ENCODE results near the gene CTSK.
"Not testable (repeated sequence)": the region's sequence is repeated elsewhere in the genome, so short reads cannot be mapped to it uniquely, and the experiment has no call there.

CTSK gene

GRCh38 chr1:150808121-150808520, at the start of gene CTSK:
CTSK (minus strand) TSS chr1:150808260; CDS start chr1:150806805, 1,455 bp downstream.
- no peak for DNase-seq

- not testable (repeated sequence) for DNase-seq
Observed at GRCh38 chr1:150852734-150853133, 44.7 kb upstream of the CTSK start.

- not testable (repeated sequence) for DNase-seq
Observed at GRCh38 chr1:150850801-150851362, 42.8 kb upstream of the CTSK start.

GRCh38 chr1:150846473-150847146, 38.5 kb upstream of the CTSK start:
- DNase-seq, result no peak

- no peak for DNase-seq
Observed at GRCh38 chr1:150843474-150843873, 35.4 kb upstream of the CTSK start.

GRCh38 chr1:150842964-150843363, 34.9 kb upstream of the CTSK start:
- no peak for DNase-seq

GRCh38 chr1:150842343-150842742, 34.3 kb upstream of the CTSK start:
- no peak for DNase-seq

GRCh38 chr1:150841626-150842025, 33.6 kb upstream of the CTSK start:
- no peak for DNase-seq

- DNase-seq, result not testable (repeated sequence)
Observed at GRCh38 chr1:150840850-150841249, 32.8 kb upstream of the CTSK start.

GRCh38 chr1:150836129-150836773, 28.2 kb upstream of the CTSK start:
- DNase-seq, result no peak

GRCh38 chr1:150833961-150834360, 25.9 kb upstream of the CTSK start:
- DNase-seq, result not testable (repeated sequence)

GRCh38 chr1:150832597-150832996, 24.5 kb upstream of the CTSK start:
- DNase-seq, result no peak

GRCh38 chr1:150829751-150830150, 21.7 kb upstream of the CTSK start:
- no peak for DNase-seq

- no peak for DNase-seq
Observed at GRCh38 chr1:150826299-150826698, 18.2 kb upstream of the CTSK start.

- no peak for DNase-seq
Observed at GRCh38 chr1:150820730-150821512, 12.9 kb upstream of the CTSK start.

- DNase-seq, result no peak
Observed at GRCh38 chr1:150815871-150816270, 7.8 kb upstream of the CTSK start.

GRCh38 chr1:150813028-150813707, 5.1 kb upstream of the CTSK start:
- peak; percentile 13 for DNase-seq

GRCh38 chr1:150810958-150811659, 3.0 kb upstream of the CTSK start:
- DNase-seq, result no peak

GRCh38 chr1:150809651-150810050, 1.6 kb upstream of the CTSK start:
- DNase-seq, result no peak

GRCh38 chr1:150808846-150809245, 786 bp upstream of the CTSK start:
- DNase-seq, result no peak

GRCh38 chr1:150807249-150808023, 624 bp downstream of the CTSK start:
- DNase-seq, result no peak

All from activated CD4-positive, alpha-beta T cell treated with anti-CD3 and anti-CD28 coated beads for 48 hours (primary cell).